8988T (cell line): ENCODE results near the gene CTBP1.
"Not testable (repeated sequence)": the region's sequence is repeated elsewhere in the genome, so short reads cannot be mapped to it uniquely, and the experiment has no call there.

Source experiments
- DNase-seq: peaks from one replicate; pipeline ENCODE4 v3.0.0; 2011

The CTBP1 gene

DNA sequence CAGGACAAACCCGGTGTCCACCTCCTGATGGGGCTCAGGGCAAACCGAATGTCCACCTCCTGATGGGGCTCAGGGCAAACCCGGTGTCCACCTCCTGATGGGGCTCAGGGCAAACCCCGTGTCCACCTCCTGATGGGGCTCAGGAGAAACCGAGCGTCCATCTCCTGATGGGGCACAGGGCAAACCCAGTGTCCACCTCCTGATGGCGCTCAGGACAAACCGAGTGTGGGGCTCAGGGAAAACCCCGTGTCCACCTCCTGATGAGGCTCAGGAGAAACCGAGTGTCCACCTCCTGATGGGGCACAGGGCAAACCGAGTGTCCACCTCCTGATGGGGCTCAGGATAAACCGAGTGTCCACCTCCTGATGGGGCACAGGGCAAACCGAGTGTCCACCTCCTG lies 12.1 kb downstream of the CTBP1 start:
- DNase-seq: not testable (repeated sequence)

DNA sequence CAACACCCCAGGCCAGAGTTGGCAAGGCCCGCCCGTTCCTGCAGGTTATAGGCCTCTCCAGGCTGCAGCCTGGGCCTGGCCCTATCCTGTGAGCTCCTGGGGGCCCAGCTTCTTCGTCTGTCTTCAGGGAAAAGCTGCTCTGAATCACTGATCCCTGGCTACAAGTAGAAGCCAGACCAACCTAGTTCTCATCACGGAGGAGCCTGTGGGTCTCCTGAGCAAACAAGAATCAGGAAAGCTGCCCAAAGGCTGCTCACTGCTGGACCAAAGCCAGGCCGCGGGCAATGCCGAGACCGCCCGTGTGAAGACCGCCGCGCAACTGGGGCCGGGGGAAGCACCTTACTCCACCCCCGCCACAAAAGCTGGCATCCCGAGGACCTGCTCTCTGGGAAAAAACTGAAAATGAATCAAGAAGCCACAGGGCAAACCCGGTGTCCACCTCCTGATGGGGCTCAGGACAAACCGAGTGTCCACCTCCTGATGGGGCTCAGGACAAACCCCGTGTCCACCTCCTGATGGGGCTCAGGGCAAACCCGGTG lies 12.8 kb downstream of the CTBP1 start:
- DNase-seq: peak; percentile 24

DNA sequence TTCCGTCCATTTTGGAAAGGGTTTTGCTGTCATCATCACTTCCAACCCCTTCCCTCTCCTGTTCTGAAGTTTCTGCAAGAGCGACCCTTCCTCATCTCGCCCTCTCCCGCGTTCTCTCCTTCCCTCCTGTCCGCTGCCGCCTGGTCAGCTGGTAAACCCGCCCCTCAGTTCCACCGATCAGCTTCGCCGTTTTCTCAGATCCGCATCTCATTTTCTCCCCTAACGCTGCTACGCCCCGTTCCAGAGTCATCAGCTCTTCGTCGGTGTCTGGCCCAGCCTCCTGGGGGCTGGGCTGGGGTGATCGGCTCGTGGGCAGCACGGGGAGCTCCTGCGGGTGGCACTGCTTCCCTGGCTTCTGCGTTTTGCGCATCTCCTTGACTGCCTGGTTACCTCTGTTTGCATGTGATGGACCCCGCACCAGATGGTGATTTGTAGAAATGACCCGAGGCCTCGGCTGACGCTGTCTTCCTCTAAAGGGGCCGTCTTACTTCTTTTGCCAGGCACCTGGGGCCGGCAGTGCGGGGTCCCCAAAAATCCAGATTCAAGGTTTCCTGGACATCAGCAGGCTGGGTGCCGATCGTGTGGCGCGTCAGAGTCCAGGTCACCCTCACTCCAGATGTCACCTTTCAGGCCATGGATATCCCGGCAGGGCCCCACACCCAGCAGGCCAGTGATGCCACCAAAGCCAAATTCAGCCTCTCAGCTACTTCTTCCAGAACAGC lies 13.4 kb downstream of the CTBP1 start:
- DNase-seq: peak; percentile 32

DNA sequence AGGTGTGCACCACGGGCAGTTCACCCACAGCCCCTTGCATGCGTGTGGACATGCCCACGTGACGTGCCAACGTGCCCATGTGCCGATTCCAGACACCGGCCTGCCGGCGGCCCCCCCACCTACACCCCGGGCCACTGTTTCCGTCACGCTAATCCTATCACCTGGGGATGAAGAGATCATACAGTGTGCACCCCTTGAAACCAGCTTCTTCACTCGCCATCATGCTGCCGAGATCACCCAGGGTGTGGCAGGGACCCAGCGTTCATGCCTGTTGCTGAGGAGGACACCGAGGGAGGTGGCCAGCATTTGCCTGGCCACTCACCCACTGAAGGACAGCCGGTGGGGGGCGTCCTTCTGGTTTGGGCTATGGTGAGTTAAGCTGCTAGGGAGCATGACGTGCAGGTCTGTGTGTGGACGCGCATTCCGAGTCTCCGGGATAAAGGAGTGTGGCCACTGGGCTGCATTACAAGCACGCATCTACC lies 14.1 kb downstream of the CTBP1 start:
- DNase-seq: peak; percentile 27

DNA sequence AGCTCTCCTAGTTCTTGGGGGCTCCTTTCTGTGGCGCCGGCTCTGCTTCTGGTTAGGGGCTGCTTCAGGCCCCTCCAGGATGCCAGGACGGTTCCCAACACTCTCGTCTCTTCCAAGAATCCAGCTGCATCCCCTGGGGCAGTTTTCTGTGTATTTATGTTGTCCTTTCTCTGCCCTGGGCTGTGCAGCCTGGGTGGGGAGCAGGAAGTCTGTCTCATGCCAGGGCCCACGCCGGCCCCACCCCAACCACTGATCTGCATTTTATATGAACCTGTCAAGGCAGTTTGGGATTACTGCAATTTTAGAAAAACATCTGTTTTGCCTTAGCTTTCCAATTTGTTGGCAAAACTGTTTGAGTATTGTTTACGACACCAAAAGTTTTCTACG lies 14.6 kb downstream of the CTBP1 start:
- no peak for DNase-seq

DNA sequence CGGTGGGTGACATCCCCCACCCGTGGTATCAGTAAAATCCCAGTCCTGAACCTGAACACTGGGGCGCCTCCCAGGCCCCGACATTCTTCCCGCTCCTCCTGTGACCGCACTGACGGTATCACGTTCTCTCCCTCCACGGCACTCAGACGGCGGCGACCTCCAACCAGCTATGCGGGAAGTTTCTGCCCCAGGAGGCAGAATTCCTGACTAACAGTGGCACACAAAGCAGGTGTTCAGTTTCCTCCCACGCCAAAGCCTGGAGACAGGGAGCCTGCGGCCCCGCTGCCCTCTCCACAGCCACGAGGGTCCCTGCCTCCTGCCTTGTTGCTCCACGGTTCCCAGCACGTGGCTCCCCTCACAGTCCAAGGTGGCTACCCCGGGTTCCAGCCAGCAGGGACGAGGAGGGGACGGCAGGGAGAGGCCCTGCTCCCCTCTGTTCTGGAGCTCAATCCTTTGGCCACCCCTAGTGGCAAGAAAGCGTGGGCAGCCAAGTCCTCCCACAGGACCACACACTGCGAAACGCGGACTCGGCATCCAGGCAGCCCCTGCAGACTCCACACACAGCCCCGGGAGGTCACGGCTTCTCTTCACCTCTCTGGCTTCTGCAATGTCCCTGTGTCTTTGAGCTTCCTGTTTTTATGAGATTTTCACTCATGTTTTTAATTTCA lies 15.2 kb downstream of the CTBP1 start:
- DNase-seq: no peak

DNA sequence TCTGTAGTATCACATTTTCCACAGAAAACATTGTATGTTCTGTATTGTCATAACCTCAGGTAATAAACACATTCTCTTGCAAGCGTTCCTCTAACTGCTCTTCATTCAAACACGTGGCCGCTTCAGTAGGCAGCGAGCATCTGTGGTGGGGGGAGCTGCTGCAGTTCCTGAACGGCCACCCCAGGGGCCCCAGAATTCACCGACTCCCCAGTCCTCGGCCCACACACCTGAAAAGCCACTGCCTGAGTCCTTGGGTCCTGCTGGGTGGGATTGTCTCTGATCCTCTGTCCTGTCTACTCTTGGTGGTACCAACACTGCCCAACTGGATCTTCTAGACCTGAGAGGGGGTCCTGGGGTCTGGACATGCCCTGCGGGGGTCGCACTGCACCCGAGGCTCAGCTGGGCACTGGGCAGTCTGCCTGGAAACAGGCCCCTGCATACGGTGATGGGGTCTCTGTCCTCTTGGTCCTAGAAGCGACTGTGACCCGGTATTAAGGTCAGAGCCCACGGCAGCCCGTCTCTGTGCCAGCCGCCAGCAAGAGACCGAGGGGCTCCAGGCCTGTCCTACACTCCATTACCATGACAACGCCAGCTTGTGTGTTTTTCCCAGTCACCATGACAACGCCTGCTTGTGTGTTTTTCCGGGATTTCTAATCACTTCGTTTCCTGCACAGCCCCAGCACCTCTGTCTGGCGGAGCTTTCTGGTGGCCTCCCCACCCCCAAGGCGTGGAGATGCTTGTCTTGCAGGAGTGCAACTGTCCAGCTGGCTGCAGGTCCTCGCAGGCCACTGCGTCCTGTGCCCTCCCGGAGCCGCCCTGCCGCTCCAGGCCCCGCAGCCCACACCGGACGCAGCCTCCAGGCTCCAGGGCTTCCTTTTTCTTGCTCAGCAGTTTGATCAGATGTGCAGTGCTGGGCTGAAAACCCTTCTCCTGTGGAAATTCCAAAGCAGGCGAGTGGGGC lies 16.0 kb downstream of the CTBP1 start:
- no peak for DNase-seq

DNA sequence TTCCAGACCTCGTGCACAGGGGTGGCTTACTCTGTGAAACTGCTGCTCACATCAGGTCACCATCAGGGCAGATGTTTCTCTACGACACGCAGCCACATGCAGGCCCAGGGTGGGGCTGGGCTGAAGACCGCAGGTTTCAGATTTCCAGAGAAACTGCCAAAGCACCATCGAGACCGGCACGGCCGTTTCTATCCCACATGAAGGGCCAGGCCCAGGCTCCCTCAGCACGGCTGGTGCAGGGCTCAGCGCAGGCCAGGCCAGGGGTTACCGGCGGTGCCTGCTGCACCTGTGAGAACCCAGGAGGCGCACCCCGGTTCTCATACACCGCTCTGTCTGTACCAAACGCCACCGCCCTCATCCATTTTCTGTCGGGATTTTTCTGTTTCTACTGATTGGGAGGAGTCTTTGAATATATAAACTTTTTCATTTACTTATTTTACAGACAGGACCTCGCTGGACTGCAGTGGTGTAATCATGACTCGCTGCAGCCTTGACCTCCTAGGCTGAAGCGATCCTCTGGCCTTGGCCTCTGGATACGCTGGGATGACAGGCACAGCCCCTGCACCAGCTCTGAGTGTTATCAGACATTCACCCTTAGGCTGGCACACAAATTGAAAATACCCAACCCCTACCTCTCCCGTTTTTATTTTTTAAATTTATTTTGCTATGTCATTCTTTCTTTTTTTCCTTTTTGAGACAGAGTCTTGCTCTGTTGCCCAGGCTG lies 17.1 kb downstream of the CTBP1 start:
- DNase-seq: no peak

DNA sequence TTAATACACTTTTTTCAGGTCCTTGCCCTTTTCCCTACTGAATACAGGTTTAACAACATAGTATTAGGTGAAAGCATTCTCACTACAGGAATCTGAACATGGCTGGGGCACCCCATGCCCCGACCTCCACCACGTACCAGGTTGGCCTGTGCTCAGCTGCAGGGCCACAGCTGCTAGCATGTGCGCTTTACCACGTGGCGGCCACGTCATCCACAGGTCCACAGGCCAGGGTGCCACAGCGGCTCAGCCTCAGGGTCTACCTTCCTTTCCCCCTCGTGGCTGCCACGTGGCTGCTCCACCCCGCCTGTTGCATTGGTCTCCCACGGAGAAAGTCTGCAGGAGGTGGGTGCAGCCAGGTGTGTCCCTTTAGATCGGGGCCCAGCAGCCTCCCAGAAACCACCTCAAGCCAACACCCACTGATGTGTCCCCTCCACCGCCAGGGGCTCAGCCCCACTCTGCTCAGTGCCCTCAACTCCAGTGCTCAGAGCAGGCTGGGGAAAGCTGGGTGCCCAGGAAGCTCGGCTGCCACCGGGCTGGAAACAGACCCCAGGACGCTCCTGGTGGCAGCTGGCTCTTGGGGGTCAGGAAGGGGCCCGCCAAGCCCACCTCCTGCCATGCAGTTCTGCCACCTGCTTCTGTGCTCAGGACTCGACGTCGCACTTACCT lies 17.8 kb downstream of the CTBP1 start:
- no peak for DNase-seq

DNA sequence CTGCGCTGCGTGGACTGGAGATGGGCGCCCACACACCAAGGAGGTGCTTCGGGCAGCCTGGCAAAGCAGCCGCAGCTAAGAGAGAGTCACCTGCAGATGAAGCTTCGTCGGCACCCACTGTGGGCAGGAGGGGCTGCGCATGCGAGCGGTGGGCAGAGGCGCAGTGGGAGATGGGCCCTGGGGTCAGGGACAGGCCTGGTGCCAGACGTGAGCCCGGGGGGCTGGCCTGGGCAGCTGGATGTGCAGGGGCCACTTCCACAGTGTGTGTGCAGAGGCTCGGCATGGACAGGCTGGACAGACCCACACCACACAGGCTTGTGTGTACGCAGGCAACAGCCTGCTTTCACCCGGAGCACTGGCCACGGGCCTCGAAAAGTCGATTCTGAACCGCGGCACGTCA lies 18.6 kb downstream of the CTBP1 start:
- no peak for DNase-seq

DNA sequence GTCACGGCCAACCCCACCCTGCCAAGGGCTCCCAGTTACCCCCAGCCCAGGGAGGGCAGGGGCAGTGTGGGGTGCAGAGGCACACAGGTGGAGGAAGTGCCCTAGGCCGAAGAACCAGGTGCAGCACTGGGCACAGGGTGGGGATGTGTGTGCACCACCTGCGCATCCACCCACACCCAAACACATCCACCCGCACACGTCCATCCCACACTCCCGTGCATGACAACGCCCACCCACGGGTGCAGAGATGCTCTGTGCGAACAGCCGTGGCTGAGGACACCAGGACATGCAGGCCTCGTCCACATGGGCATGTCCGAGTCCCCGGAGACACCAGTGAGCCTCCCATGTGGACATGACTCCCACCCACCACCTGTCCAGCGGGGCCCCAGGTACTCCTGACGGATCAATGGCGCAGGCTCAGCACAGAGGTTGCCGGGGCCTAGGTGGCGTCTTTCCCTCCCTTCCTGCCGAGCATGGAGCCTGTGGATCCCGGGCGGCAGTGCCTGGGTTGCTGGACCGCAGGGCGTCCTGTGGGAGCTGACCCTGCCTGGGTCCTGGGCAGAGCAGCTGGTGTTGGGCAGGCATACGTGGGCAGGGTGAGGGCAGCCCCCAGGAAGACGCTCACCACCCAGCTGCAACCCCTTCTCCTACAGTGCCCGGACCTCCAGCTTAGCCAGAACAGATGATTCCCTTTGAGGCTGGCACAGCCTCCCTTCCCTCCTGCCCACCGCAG lies 19.6 kb downstream of the CTBP1 start:
- DNase-seq: no peak

DNA sequence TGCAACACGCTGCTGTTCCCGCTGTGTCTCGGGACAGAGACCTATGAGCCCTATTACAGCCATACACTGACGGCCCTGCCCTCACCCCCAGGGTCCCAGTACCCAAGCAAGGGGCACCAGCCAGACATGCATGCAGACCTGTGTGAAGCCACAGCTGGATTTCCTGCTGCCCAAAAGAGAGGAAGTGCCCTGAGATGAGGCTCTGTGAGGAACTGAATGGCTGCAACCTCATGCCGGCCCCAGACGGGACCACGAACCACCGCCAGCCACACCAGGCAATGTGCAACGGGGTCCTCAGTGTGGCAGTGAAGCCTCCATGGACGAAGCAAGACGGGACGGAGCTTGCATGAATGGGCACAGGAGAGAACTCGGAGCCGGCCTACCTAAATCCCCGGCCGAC lies 21.1 kb downstream of the CTBP1 start:
- DNase-seq: no peak

DNA sequence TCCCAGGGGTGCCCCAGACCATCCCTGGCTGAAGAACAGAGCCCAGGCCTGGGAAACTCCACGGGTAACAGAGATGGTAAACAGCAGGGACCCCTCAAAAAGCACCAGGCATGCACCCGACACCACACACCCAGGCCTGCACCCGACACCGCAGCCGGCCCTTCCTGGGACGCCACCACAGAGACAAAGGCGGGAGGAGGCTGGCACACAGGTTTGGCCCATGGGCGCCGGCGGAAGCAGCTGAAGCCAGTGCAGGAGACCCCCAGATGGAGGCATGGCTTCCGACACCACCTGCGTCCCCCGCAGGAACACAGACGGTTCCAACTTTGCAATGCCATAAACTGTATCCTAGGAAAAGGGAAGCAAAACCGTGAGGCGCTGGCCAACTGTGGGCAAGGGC lies 22.3 kb downstream of the CTBP1 start:
- no peak for DNase-seq

DNA sequence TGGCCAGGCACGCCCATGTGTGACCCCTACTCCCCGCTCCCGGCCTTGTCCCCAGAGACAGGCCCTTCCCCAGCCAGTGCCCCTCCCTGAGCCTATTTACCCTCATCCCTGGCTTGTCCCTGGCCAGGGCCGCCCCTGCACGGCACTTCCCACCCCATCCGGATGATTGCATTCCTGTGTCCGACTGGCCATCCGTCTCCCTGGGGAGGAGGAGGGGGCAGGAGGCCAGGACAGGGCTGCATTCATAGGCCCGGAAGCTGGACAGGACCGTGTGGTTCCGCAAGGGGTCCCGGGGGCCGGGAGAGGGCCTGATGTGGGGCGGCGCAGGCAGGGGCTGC lies 22.8 kb downstream of the CTBP1 start:
- no peak for DNase-seq

DNA sequence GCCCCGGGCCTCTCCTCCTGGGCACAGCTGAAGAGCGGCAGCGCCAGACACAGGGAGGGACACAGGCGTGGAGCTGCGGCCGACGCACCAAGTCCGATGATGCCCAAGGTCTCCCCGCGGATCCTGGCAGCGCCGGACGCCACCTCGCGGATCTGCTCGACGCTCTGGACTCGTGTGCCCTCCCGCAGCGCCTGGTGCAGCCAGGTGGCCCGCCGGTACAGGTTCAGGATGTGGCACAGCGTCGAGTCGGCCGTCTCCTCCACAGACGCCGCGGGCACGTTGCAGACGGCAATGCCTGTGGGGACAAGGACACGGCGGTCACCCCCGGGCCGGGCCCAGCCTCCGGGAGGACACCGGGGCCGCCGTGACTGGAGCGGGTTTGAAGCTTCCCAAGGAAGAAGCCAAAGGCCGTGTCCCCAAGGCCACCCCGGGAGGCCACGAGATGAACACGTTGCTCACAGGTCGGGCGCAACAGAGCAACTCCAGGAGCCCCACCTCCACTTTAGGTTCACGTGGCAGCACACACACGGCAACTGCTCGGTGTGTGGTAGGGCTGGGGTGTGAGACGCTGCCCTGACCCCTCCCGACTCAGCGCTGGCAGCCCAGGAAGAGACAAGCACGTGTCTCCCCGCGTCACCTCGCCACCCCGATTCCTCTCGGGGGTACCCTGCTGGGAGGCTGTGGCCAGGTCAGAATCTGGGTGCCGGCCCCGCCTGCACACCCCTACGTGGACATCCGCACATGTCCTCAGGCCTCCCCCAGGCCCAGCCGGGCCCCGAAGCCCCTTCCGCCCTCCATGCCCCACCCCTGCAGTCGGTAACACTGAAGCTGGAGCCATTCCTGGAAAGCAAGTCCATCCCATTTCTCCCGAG lies 23.4 kb downstream of the CTBP1 start:
- no peak for DNase-seq

DNA sequence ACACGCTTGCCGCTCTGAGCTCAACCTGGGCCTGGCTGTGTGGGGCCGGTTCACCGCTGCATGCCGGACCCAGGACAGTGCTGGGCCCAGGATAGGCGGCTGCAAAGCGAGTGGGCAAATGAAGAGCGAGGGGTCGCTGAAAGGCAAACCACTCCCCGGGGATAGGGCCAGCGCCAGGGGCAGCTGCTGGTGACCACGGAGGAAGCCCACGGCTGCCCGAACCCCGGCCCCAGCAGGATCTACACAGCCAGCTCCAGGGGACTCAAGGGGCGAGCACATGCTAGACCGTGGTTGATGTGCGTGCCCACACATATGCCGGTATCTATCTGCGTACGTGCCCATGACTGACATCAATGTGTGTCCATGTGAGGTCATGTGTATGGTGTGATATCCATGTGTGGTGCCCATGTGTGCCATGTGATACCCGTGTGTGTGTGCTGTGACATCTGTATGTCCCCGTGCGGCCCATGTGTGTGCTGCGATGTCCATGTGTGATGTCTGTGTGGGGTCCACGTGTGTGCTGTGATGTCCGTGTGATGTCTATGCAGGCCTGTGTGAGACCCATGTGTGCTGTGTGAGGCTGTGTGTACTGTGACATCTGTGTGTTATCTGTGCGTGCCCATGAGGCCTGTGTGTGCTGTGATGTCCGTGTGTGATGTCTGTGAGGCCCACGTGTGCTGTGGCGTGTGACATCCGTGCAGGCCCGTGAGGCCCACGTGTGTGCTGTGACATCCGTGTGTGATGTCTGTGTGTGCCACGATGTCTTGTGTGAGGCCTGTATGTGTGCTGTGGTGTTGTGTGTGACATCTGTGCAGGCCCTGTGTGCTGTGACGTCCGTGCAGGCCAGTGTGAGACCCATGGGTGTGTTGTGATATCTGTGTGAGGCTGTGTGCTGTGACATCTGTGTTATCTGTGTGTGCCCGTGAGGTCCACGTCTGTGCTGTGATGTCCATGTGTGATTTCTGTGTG lies 24.8 kb downstream of the CTBP1 start:
- no peak for DNase-seq

DNA sequence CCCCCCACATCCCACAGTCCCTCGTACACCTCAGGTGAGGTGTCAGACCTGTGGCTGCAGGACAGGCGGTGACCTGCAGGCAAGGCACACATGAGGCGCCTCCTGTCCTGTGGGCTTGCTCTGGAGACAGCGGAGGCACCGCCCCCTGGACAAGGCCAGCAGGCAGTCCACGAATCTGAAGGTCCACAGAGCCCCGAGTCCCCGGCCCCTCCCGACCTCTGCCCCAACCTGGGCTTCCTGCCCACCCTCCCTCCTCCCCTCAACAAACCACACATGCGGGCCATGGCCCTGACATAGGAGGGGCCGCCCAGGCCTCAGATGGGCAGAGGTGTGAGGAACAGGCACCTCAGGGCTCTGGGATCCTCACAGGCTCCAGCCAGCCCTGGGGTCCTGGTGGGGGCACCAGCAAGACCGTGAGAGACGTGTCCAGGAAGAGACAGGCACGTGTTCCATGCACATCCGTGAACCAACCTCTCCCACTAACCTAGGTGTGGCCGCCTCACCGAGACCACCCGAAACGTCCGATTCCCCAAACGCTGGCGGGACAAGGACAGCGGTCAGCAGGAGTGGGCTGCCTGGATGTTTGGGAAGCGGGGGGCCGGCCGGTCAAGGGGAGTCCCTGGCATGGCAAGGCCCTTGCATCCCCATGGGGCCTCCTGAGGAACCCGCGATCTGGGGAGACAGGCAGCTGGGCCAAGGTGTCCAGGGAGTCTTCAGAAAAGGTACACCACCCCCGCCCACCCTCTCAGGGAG lies 25.8 kb downstream of the CTBP1 start:
- no peak for DNase-seq
